GM23338 (cell line): ENCODE results near the gene RNF157. TPM values are rescaled to one million over a fixed set of nuclear protein-coding genes. Genes with fewer than 3 reads are reported as not detected.

Source experiments
- ATAC-seq: fragments of 200-7000 bp; cut with Tn5 transposase; 3 replicates; pipeline ENCODE4 v1.9.1; 2020
- DNase-seq: peaks from one replicate; pipeline ENCODE4 v3.0.0-alpha.2; 2015; ENCODE audit warnings: low spot score
- H2AFZ ChIP-seq: fragments of 200-600 bp; sonication (generic); 2 replicates; pipeline ENCODE4 v1.8.0; 2016; ENCODE audit warnings: antibody characterized with exemption, mild to moderate bottlenecking, moderate library complexity
- H3F3A ChIP-seq: fragments of 200-600 bp; sonication (generic); replicated peaks from 2 replicates; pipeline ENCODE4 v1.8.0; 2017; ENCODE audit warnings: antibody characterized with exemption, mixed run types, low read depth
- H3K27ac ChIP-seq: fragments of 200-600 bp; sonication (generic); 2 replicates; pipeline ENCODE4 v1.6.1; 2016; ENCODE audit warnings: low read depth
- H3K27me3 ChIP-seq: fragments of 200-600 bp; sonication (generic); 2 replicates; pipeline ENCODE4 v1.8.0; 2016; ENCODE audit warnings: mild to moderate bottlenecking, mixed run types, moderate library complexity; ENCODE audit not compliant: insufficient read depth
- H3K36me3 ChIP-seq: fragments of 200-600 bp; sonication (generic); 2 replicates; pipeline ENCODE4 v1.8.0; 2016; ENCODE audit warnings: mild to moderate bottlenecking; ENCODE audit not compliant: insufficient read depth
- H3K4me1 ChIP-seq: fragments of 200-600 bp; sonication (generic); 2 replicates; pipeline ENCODE4 v1.8.0; 2016; ENCODE audit warnings: mild to moderate bottlenecking, moderate library complexity; ENCODE audit not compliant: insufficient read depth
- H3K4me2 ChIP-seq: fragments of 200-600 bp; sonication (generic); 2 replicates; pipeline ENCODE4 v1.7.1; 2017; ENCODE audit warnings: mixed run types
- H3K4me3 ChIP-seq: fragments of 200-600 bp; sonication (generic); 2 replicates; pipeline ENCODE4 v1.6.1; 2016; ENCODE audit warnings: mixed run types
- H3K79me2 ChIP-seq: fragments of 200-600 bp; sonication (generic); replicated peaks from 2 replicates; pipeline ENCODE4 v1.8.0; 2017; ENCODE audit warnings: mild to moderate bottlenecking; ENCODE audit not compliant: insufficient read depth
- H3K9me2 ChIP-seq: fragments of 200-600 bp; sonication (generic); 2 replicates; pipeline ENCODE4 v1.8.0; 2017; ENCODE audit not compliant: insufficient read depth
- H4K20me1 ChIP-seq: fragments of 200-600 bp; sonication (generic); replicated peaks from 2 replicates; pipeline ENCODE4 v1.8.0; 2017; ENCODE audit warnings: mild to moderate bottlenecking; ENCODE audit not compliant: insufficient read depth
- H3K27ac Mint-ChIP-seq: 2 replicates; pipeline ENCODE4 v1.8.0; 2020; ENCODE audit warnings: inconsistent platforms, mild to moderate bottlenecking, moderate library complexity, mixed read lengths
- H3K27me3 Mint-ChIP-seq: 3 replicates; pipeline ENCODE4 v1.8.0; 2022; ENCODE audit warnings: low read depth, mild to moderate bottlenecking, moderate library complexity, mixed read lengths, inconsistent platforms; ENCODE audit not compliant: insufficient read depth, poor library complexity
- H3K36me3 Mint-ChIP-seq: 3 replicates; pipeline ENCODE4 v1.8.0; 2021; ENCODE audit warnings: low read depth, mild to moderate bottlenecking, inconsistent platforms, moderate library complexity, mixed read lengths
- H3K4me1 Mint-ChIP-seq: 3 replicates; pipeline ENCODE4 v1.8.0; 2020; ENCODE audit warnings: mild to moderate bottlenecking, inconsistent platforms, mixed read lengths
- H3K4me3 Mint-ChIP-seq: 3 replicates; pipeline ENCODE4 v1.8.0; 2021; ENCODE audit warnings: moderate library complexity, mild to moderate bottlenecking, inconsistent platforms, mixed read lengths
- H3K9me3 Mint-ChIP-seq: 3 replicates; pipeline ENCODE4 v1.8.0; 2020; ENCODE audit warnings: moderate library complexity, mild to moderate bottlenecking, inconsistent platforms, mixed read lengths
- CTCF ChIP-seq, 2 experiments: fragments of 200-600 bp in 1 of 2; sonication (generic) in 1 of 2; conservative IDR thresholded peaks; 2 replicates each; pipeline versions ENCODE4 v1.5.1 to v1.6.1; 2016 to 2017; ENCODE audit warnings: antibody characterized with exemption in 2 of 2, low read depth in 2 of 2, mild to moderate bottlenecking in 2 of 2, moderate library complexity in 1 of 2
- ETS1 ChIP-seq: IDR thresholded peaks from 2 replicates; pipeline ENCODE4 v1.6.1; 2016; ENCODE audit warnings: antibody characterized with exemption
- EZH2 ChIP-seq: fragments of 200-600 bp; sonication (generic); IDR thresholded peaks from one replicate; pipeline ENCODE4 v1.8.0; 2017; ENCODE audit warnings: antibody characterized with exemption, mild to moderate bottlenecking, low read depth; ENCODE audit not compliant: unreplicated experiment
- JUNB ChIP-seq: IDR thresholded peaks from one replicate; pipeline ENCODE4 v1.6.1; 2016; ENCODE audit warnings: antibody characterized with exemption; ENCODE audit not compliant: unreplicated experiment
- STAT1 ChIP-seq: IDR thresholded peaks from one replicate; pipeline ENCODE4 v1.6.1; 2016; ENCODE audit warnings: antibody characterized with exemption; ENCODE audit not compliant: unreplicated experiment
- ZNF331 ChIP-seq: fragments of 250-450 bp; sonication (Bioruptor Pico); IDR thresholded peaks from 2 replicates; pipeline ENCODE4 v1.5.0; 2020; ENCODE audit warnings: low read depth, mild to moderate bottlenecking, moderate library complexity
- polyA plus RNA-seq: library from polyadenylated mRNA; unstranded; fragments of >200 nt; fragmentation: Nextera tagmentation; extraction: Ambion mirVana; gene quantifications from 2 replicates; pipeline ENCODE4 v1.2.1, GENCODE V29; 2016
- total RNA-seq: library from RNA; depleted of rRNA; stranded (reverse); fragments of >200 nt; shearing (Covaris generic); gene quantifications from 2 replicates; pipeline ENCODE4 v1.2.3, GENCODE V29; 2014
- TF ChIP-seq, protein P1 (sequence below): IDR thresholded peaks from one replicate; pipeline ENCODE4 v1.6.1; 2018; ENCODE audit warnings: antibody characterized with exemption; ENCODE audit not compliant: unreplicated experiment

RNF157 gene
- total and polyA plus RNA-seq, 2 experiments from 2014 or later = 7.8 to 11.7 TPM

DNA sequence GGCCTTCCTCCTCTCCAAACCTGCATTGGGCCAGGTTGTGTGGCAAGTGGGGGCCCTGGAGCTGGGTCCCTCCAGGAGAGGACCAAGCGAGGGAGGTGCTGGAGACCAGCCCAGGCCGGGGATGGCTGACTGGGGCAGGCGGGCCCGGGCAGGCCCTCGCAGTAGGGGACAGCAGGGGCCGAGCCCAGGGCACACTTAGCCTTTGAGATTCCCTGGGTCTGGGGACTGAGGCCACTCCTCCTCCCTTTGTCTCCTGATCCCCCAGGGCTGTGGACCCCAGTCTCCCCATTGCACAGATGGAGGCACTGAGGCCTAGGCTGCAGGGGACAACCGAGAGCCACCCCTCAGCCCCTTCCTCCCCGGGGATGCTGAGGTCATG, 104.5 kb downstream of the RNF157 start:
- Histone ChIP-seq H3K9me2 (no peaks in the 10 kb centered on the region), H3K36me3 (no peaks in the 10 kb centered on the region), H3K4me3 (peak overlapping the region; percentile 85), H3K79me2 (no peaks in the 10 kb centered on the region), H4K20me1 (no peaks in the 10 kb centered on the region), H3F3A (peaks cover 32% of the 10 kb centered on the region), H2AFZ (no peak overlapping the region), H3K4me2 (peak overlapping the region; percentile 91), H3K27me3 (peaks cover 81% of the 10 kb centered on the region), H3K4me1 (peaks cover 84% of the 10 kb centered on the region), H3K27ac (peak overlapping the region; percentile 93; the same call in 1 of the 2 replicates)
- Mint-ChIP-seq H3K4me1 (peaks cover 67% of the 10 kb centered on the region), H3K36me3 (no peaks in the 10 kb centered on the region), H3K4me3 (peak overlapping the region; percentile 63; the same call in 2 of the 3 replicates), H3K9me3 (no peaks in the 10 kb centered on the region; the same call in 2 of the 3 replicates), H3K27ac (no peak overlapping the region), H3K27me3 (peaks cover 68% of the 10 kb centered on the region)
- ATAC-seq (peak; percentile 0; the same call in 1 of the 3 replicates), DNase-seq (peak; percentile 46)
- no peak for TF ChIP-seq ZNF331 (CRISPR knock-in tag)
- peak; percentile 33 for TF ChIP-seq EZH2
- TF ChIP-seq STAT1 = no peak
- TF ChIP-seq, protein P1, sequence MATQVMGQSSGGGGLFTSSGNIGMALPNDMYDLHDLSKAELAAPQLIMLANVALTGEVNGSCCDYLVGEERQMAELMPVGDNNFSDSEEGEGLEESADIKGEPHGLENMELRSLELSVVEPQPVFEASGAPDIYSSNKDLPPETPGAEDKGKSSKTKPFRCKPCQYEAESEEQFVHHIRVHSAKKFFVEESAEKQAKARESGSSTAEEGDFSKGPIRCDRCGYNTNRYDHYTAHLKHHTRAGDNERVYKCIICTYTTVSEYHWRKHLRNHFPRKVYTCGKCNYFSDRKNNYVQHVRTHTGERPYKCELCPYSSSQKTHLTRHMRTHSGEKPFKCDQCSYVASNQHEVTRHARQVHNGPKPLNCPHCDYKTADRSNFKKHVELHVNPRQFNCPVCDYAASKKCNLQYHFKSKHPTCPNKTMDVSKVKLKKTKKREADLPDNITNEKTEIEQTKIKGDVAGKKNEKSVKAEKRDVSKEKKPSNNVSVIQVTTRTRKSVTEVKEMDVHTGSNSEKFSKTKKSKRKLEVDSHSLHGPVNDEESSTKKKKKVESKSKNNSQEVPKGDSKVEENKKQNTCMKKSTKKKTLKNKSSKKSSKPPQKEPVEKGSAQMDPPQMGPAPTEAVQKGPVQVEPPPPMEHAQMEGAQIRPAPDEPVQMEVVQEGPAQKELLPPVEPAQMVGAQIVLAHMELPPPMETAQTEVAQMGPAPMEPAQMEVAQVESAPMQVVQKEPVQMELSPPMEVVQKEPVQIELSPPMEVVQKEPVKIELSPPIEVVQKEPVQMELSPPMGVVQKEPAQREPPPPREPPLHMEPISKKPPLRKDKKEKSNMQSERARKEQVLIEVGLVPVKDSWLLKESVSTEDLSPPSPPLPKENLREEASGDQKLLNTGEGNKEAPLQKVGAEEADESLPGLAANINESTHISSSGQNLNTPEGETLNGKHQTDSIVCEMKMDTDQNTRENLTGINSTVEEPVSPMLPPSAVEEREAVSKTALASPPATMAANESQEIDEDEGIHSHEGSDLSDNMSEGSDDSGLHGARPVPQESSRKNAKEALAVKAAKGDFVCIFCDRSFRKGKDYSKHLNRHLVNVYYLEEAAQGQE = no peak
- no peak for TF ChIP-seq JUNB
- TF ChIP-seq ETS1 = no peak
- TF ChIP-seq CTCF (conservative IDR thresholded peaks at IDR 0.05; ENCODE audit: low read depth in 2 of 2) = no peak
